ENCODE results near the gene MAMSTR. TPM values are rescaled to one million over a fixed set of nuclear protein-coding genes. Genes with fewer than 3 reads are reported as not detected.

Gene MAMSTR
- total and polyA plus RNA-seq, 2 donors (not counting 1 experiment from before 2014, with no cell fraction given), result 0.60 to 1.6 TPM

DNA sequence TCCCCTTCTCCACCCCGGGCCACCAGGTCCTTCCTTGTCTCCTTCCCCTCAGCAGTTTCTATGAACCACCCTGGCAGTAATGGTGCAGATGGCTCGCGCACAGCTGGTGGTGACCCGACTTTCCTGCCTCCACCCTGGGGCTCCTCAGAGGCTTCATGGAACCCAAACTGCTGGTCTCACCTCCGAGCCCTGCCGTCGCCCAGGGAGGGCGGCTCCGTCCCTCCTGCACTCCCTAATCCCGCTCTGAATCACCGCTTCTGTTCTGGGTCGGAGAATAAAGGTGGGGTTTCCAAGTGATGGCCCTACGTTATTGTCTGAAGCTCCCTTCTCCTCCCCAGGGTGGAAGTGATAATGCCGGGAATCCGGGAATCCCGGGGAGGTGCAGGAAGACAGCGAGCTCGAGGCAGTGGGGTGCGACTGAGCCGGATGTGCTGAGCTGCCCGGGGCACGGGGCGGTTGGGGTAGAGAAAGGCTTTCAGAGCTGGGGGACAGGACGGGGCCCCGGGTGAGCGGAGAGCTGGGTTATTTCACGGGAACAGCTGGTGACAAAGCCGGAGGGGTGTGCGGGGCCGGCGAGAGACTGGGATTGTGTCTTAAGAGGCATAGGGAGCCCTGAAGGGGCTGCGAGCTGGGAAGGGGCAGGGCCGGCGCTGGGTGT, 23.0 kb downstream of the MAMSTR start:
- Histone ChIP-seq H3K9ac (ENCODE audit: low read length) (peak overlapping the region; percentile 40), H3K36me3 (replicated peaks in 1 of 2; ENCODE audit: control extremely low read depth in 1 of 2, control insufficient read depth in 1 of 2, extremely low read depth in 1 of 2, insufficient read depth in 2 of 2, low read length in 1 of 2) (no peaks in the 10 kb centered on the region), H3K4me3 (ENCODE audit: control extremely low read depth in 1 of 5, extremely low read depth in 1 of 5, insufficient read depth in 1 of 5, low read depth in 2 of 5, low read length in 4 of 5) (peak overlapping the region in 3 of 5 experiments; percentile 13 to 58 (median 31)), H3K79me2 (ENCODE audit: control insufficient read depth, insufficient read depth, low read length) (no peaks in the 10 kb centered on the region), H2AFZ (ENCODE audit: insufficient read depth, low read depth, low read length, poor library complexity, severe bottlenecking) (peak overlapping the region; percentile 56), H4K20me1 (ENCODE audit: control insufficient read depth, insufficient read depth, low read length, poor library complexity, severe bottlenecking) (no peaks in the 10 kb centered on the region), H3K4me2 (replicated peaks; ENCODE audit: low read depth, low read length, poor library complexity, severe bottlenecking) (peak overlapping the region; percentile 78), H3K27me3 (replicated peaks in 1 of 4; ENCODE audit: control extremely low read depth in 1 of 4, control insufficient read depth in 3 of 4, insufficient read depth in 4 of 4, low read length in 3 of 4) (peaks cover 0 to 26% (median 5%) of the 10 kb centered on the region in 4 experiments), H3K9me3 (ENCODE audit: control extremely low read depth in 1 of 3, control insufficient read depth in 2 of 3, insufficient read depth in 1 of 3, low read length in 2 of 3) (peaks cover 0 to 8% (median 0%) of the 10 kb centered on the region in 3 donors), H3K4me1 (ENCODE audit: control insufficient read depth in 2 of 2, insufficient read depth in 2 of 2, low read length in 2 of 2) (peaks cover 9 to 11% of the 10 kb centered on the region in 2 donors), H3K27ac (ENCODE audit: low read length in 2 of 2) (no peak overlapping the region)
- Mint-ChIP-seq H3K27ac (no peak overlapping the region), H3K4me3 (peak overlapping the region; percentile 64), H3K4me1 (peaks cover 10% of the 10 kb centered on the region), H3K27me3 (peaks cover 14% of the 10 kb centered on the region), H3K9me3 (ENCODE audit: insufficient read depth) (no peaks in the 10 kb centered on the region)
- ATAC-seq (ENCODE audit: low read depth) (no peak), DNase-seq (peak; percentile 35)
- TF ChIP-seq EZH2 (IDR thresholded peaks at IDR 0.05; ENCODE audit: borderline replicate concordance, insufficient read depth, low read depth, low read length, poor library complexity, severe bottlenecking), result no peak
- TF ChIP-seq, protein P1, sequence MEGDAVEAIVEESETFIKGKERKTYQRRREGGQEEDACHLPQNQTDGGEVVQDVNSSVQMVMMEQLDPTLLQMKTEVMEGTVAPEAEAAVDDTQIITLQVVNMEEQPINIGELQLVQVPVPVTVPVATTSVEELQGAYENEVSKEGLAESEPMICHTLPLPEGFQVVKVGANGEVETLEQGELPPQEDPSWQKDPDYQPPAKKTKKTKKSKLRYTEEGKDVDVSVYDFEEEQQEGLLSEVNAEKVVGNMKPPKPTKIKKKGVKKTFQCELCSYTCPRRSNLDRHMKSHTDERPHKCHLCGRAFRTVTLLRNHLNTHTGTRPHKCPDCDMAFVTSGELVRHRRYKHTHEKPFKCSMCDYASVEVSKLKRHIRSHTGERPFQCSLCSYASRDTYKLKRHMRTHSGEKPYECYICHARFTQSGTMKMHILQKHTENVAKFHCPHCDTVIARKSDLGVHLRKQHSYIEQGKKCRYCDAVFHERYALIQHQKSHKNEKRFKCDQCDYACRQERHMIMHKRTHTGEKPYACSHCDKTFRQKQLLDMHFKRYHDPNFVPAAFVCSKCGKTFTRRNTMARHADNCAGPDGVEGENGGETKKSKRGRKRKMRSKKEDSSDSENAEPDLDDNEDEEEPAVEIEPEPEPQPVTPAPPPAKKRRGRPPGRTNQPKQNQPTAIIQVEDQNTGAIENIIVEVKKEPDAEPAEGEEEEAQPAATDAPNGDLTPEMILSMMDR (IDR thresholded peaks at IDR 0.05), result no peak
- intact Hi-C loops (cut with micrococcal nuclease), result no loop called here
- CTCF ChIA-PET, result interaction anchor here (0.6 to 1.3 kb wide), 3 partner anchors 92 to 599 kb away, joined by 3 read pairs; no protein-coding TSS in a partner anchor
- 4% methylated on average over 25 of the region's 34 CpGs for WGBS (ENCODE audit: insufficient coverage)
- POLR2A ChIA-PET, result interaction anchor here (0.5 kb wide), 1 partner anchor 258 kb away, joined by 8 read pairs; the partner anchor contains the start of gene BAX

DNA sequence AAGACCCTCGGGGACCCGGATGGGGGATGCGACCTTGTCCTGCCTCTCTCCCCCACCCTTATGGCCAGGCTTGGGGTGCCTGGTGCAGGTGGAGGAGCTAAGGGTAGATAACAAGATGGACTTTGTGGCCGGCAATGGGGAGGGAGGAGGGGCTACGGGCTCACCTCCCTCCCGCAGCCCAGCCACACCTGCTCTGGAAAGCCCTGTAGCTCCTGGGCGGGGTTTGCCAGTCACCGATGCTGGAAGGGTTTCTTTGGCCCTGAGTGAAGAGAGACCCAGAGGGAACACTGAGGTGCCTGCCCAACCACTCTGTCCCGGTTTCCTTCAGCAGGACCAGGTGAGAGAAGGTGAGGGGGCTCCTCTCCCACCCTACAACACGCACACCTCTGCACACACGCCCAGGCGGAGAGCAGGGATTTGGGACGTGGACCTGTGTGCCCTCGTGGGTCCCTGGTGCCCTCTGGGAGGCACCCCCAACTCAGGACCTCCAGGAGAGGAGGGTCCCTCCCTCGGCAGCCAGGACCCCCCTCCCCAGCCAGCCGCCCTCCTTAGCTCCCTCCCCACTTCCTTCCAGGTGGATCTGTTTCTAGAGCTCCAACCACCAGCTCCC, 23.7 kb downstream of the MAMSTR start, which contains the start of gene FUT2:
Gene FUT2 (plus strand): TSS at position 229 of the 610 bp plus-strand sequence. CDS start 6,986 bp downstream, outside the sequence.
- TF ChIP-seq, protein P1 (IDR thresholded peaks at IDR 0.05), result no peak
- TF ChIP-seq EZH2 (IDR thresholded peaks at IDR 0.05; ENCODE audit: borderline replicate concordance, insufficient read depth, low read depth, low read length, poor library complexity, severe bottlenecking), result no peak
- Histone ChIP-seq H3K36me3 (replicated peaks in 1 of 2; ENCODE audit: control extremely low read depth in 1 of 2, control insufficient read depth in 1 of 2, extremely low read depth in 1 of 2, insufficient read depth in 2 of 2, low read length in 1 of 2) (no peaks in the 10 kb centered on the region), H3K9me3 (ENCODE audit: control extremely low read depth in 1 of 3, control insufficient read depth in 2 of 3, insufficient read depth in 1 of 3, low read length in 2 of 3) (peaks cover 0 to 8% (median 0%) of the 10 kb centered on the region in 3 donors), H3K9ac (ENCODE audit: low read length) (peak within 1 kb of the TSS; percentile 40), H3K4me3 (ENCODE audit: control extremely low read depth in 1 of 5, extremely low read depth in 1 of 5, insufficient read depth in 1 of 5, low read depth in 2 of 5, low read length in 4 of 5) (peak within 1 kb of the TSS in 3 of 5 experiments; percentile 13 to 58 (median 31)), H3K4me2 (replicated peaks; ENCODE audit: low read depth, low read length, poor library complexity, severe bottlenecking) (peak within 1 kb of the TSS; percentile 78), H3K27me3 (replicated peaks in 1 of 4; ENCODE audit: control extremely low read depth in 1 of 4, control insufficient read depth in 3 of 4, insufficient read depth in 4 of 4, low read length in 3 of 4) (peaks cover 0 to 26% (median 5%) of the 10 kb centered on the region in 4 experiments), H3K79me2 (ENCODE audit: control insufficient read depth, insufficient read depth, low read length) (no peaks in the 10 kb centered on the region), H3K27ac (ENCODE audit: low read length in 2 of 2) (no peak within 1 kb of the TSS), H3K4me1 (ENCODE audit: control insufficient read depth in 2 of 2, insufficient read depth in 2 of 2, low read length in 2 of 2) (peaks cover 9 to 11% of the 10 kb centered on the region in 2 donors), H4K20me1 (ENCODE audit: control insufficient read depth, insufficient read depth, low read length, poor library complexity, severe bottlenecking) (no peaks in the 10 kb centered on the region), H2AFZ (ENCODE audit: insufficient read depth, low read depth, low read length, poor library complexity, severe bottlenecking) (peak within 1 kb of the TSS; percentile 56)
- Mint-ChIP-seq H3K9me3 (ENCODE audit: insufficient read depth) (no peaks in the 10 kb centered on the region), H3K27me3 (peaks cover 14% of the 10 kb centered on the region), H3K27ac (no peak within 1 kb of the TSS), H3K4me3 (peak within 1 kb of the TSS; percentile 64), H3K4me1 (peaks cover 10% of the 10 kb centered on the region)
- DNase-seq (no peak), ATAC-seq (ENCODE audit: low read depth) (no peak)
- intact Hi-C loops (cut with micrococcal nuclease), result no loop called here
- ChIA-PET POLR2A (no interaction called here), CTCF (interaction anchor here (0.6 to 1.3 kb wide), 3 partner anchors 15 to 263 kb away, joined by 3 to 7 read pairs (median 3); no protein-coding TSS in a partner anchor)
- WGBS (ENCODE audit: insufficient coverage), result 31% methylated on average over 9 of the region's 16 CpGs

Data from B cell (primary cell).